Mucosa of descending colon (tissue), 3 donors: ENCODE data around the gene POU6F2. TPM values are rescaled to one million over a fixed set of nuclear protein-coding genes. Genes with fewer than 3 reads are reported as not detected.

Source experiments
- ATAC-seq: fragments of 200-7000 bp; cut with Tn5 transposase; one replicate; pipeline ENCODE4 v1.9.1; 2020; ENCODE audit warnings: mild to moderate bottlenecking, moderate library complexity
- DNase-seq, 3 donors: peaks; one replicate each; pipeline ENCODE4 v3.0.0-alpha.2; 2020
- H3K36me3 ChIP-seq: fragments of 200-600 bp; one replicate; pipeline ENCODE4 v1.8.0; 2021; ENCODE audit warnings: low read depth, mild to moderate bottlenecking
- H3K4me1 ChIP-seq: fragments of 200-600 bp; one replicate; pipeline ENCODE4 v1.8.0; 2021; ENCODE audit warnings: low read depth, mild to moderate bottlenecking
- H3K4me3 ChIP-seq: fragments of 200-600 bp; one replicate; pipeline ENCODE4 v1.8.0; 2021; ENCODE audit warnings: mild to moderate bottlenecking
- H3K9me3 ChIP-seq: fragments of 200-600 bp; one replicate; pipeline ENCODE4 v1.8.0; 2021; ENCODE audit warnings: mild to moderate bottlenecking
- intact Hi-C, 2 donors: fragments of 100-400 bp; cut with DNase I in 1 of 2; cut with micrococcal nuclease in 1 of 2; formaldehyde crosslinking; loops; one replicate each; pipeline versions ENCODE4 v1.11.0 to v1.11.1; 2022; cut with DNase I, micrococcal nuclease
- total RNA-seq, 3 donors: library from RNA; stranded (reverse); fragmentation: NEBNext Ultra II Directional in 2 of 3; extraction: Animal tissue kit (Norgen Biotek cat#: 25700) in 2 of 3; gene quantifications; one replicate each; pipeline versions ENCODE4 v1.2.1 to v1.2.4, GENCODE V29; 2021 to 2023
- TF ChIP-seq, protein P1 (sequence below): fragments of 200-600 bp; IDR thresholded peaks from one replicate; pipeline ENCODE4 v1.8.0; 2022; ENCODE audit warnings: antibody characterized with exemption, mild to moderate bottlenecking
- donor health status: DM: no; HTN: no; CAD: no; lungs with moderate emphysema.
- donor health status: DM: no; HTN: no; CAD: no.
- donor health status: DM: no; HTN: yes; CAD: no.

The POU6F2 gene
- total RNA-seq, 3 donors from 2014 or later = 0.90 TPM; not detected in 2

DNA sequence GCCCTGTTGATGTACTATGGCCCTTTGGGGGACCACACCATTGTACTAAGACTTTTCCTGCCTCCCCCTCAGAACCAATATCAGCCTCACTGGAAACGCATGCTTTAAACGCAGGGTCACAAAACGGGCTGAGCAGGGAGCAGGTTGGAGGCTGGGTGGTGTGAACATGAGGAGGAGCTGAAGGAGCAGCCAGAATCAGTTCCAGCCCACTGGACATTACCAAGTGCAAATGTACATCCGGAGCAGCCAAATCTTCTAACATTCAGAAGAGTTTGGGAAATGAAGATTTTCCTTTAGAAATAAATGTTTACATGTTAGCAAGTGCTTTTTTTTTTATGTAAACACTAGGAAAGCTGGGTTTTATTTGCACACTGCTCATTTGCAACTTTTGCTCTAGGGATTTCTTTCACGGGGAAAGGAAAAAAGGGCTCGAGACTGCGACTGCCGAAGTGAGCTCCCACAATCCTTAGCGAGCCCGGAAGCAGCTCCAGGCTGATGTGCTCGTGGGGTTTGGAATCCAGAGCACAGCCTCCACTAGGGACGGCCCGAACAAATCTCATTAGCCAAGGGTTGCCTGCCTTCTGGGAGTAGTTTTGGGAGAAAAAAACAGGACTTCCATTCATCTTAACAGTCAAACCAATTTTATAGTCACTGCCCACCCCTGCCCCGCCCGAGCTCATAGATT is 480.5 kb downstream of the POU6F2 start:
- ATAC-seq = peak; percentile 62
- no peak overlapping the region for H3K4me3 ChIP-seq
- no peaks in the 10 kb centered on the region for H3K36me3 ChIP-seq
- no peaks in the 10 kb centered on the region for H3K9me3 ChIP-seq
- intact Hi-C loops = no loop called here
- TF ChIP-seq, protein P1, sequence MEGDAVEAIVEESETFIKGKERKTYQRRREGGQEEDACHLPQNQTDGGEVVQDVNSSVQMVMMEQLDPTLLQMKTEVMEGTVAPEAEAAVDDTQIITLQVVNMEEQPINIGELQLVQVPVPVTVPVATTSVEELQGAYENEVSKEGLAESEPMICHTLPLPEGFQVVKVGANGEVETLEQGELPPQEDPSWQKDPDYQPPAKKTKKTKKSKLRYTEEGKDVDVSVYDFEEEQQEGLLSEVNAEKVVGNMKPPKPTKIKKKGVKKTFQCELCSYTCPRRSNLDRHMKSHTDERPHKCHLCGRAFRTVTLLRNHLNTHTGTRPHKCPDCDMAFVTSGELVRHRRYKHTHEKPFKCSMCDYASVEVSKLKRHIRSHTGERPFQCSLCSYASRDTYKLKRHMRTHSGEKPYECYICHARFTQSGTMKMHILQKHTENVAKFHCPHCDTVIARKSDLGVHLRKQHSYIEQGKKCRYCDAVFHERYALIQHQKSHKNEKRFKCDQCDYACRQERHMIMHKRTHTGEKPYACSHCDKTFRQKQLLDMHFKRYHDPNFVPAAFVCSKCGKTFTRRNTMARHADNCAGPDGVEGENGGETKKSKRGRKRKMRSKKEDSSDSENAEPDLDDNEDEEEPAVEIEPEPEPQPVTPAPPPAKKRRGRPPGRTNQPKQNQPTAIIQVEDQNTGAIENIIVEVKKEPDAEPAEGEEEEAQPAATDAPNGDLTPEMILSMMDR = no peak
- DNase-seq = peak in 2 of 3 donors; percentile 31 to 47
- H3K4me1 ChIP-seq = no peaks in the 10 kb centered on the region

DNA sequence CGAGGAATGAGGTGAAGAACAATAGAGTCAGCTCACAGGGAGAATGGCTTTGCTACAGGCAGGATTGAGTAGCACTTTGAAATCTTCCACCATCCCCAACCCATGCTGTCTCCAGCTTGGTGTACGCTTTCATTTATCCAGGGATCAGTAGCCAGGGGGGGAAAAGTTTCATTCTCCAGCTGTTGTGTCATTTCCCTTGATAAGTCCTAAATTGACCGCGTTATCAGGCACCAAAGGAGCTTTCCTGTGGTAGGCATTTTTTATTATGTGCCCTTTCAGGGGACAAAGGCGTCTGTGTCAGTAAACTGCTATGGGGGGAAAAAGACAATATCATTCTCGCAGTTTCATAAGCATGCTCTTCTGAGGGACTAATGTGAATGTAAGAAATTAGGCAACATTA is 481.9 kb downstream of the POU6F2 start:
- Histone ChIP-seq H3K9me3 (no peaks in the 10 kb centered on the region), H3K4me1 (peaks cover 10% of the 10 kb centered on the region), H3K4me3 (no peak overlapping the region), H3K36me3 (no peaks in the 10 kb centered on the region)
- TF ChIP-seq, protein P1 = no peak
- DNase-seq (no peak), ATAC-seq (no peak)
- intact Hi-C loops = no loop called here

DNA sequence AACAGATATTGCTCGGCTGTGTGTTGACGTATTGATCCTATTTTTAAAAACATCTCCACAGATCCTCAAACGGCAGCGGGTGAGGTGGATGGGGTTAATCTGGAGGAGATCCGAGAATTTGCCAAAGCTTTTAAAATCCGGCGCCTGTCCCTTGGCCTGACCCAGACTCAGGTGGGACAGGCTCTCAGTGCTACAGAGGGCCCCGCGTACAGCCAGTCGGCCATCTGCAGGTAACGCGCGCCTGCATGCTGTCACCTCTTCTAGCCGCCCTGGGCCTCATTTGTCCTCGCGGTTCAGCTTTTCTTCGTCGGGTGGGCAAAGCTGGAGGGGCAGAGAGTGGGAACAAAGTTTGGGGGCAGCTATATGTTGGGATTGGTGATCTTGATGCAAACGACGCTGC is 482.8 kb downstream of the POU6F2 start:
- no peak for ATAC-seq
- intact Hi-C loops = no loop called here
- Histone ChIP-seq H3K4me1 (peaks cover 11% of the 10 kb centered on the region), H3K9me3 (no peaks in the 10 kb centered on the region), H3K36me3 (no peaks in the 10 kb centered on the region), H3K4me3 (no peak overlapping the region)
- no peak for DNase-seq
- TF ChIP-seq, protein P1 = no peak

DNA sequence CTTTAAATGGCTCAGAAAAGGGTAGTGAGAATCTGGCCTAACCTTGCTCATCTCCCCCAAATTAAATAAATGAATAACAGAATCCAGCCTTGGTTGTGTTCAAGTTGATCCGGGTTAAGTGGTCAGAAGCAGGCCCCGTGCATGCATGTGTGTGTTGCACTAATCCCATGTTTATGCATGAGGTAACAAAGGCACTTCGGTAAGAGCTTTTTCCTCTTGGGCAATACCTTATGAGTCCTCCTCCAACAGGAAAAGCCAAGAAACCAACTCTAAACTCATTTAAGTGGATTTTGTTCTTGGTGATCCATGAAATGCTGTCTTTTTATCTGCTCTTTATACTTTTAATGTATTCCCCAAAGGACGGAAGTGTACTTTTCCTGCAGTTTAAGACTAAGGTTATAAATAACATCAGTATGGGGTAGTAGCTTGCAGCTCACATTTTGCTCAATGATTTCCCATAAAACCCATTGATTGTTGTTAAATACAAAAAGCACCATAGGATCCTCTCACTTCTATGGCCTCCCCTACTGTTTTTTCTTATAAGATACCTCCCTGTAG is 483.6 kb downstream of the POU6F2 start:
- ATAC-seq = no peak
- H3K4me1 ChIP-seq = peaks cover 11% of the 10 kb centered on the region
- intact Hi-C loops = no loop called here

DNA sequence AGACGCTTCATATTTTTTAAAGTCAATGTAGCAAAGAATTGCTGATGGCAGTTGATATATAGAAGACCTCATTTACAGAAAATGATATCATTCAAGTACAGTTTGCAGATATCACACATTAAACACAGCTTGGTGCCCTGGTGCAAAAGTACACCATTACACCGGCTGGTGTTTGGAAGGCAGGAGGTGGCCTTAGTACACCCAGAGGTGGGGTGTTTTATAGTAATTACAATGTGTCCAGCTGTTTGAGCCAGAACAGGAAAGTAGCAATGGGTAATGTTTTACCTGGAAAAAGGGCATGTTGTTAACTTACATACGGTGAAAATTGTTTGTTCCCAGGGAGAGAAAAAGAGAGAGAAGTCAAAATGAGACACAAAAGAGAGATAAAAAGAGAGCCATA is 485.5 kb downstream of the POU6F2 start:
- no peaks in the 10 kb centered on the region for H3K36me3 ChIP-seq
- no peak overlapping the region for H3K4me3 ChIP-seq
- peaks cover 11% of the 10 kb centered on the region for H3K4me1 ChIP-seq
- TF ChIP-seq, protein P1 = no peak
- no peaks in the 10 kb centered on the region for H3K9me3 ChIP-seq
- ATAC-seq = peak; percentile 61
- DNase-seq = peak in 1 of 3 donors; percentile 5
- intact Hi-C loops = no loop called here

More for the DNA sequence above, 483.6 kb downstream of the POU6F2 start:
- Histone ChIP-seq H3K36me3 (no peaks in the 10 kb centered on the region), H3K4me3 (no peak overlapping the region), H3K9me3 (no peaks in the 10 kb centered on the region)
- DNase-seq = no peak
- TF ChIP-seq, protein P1 = no peak
